ENCODE data around the gene APP.

DNA sequence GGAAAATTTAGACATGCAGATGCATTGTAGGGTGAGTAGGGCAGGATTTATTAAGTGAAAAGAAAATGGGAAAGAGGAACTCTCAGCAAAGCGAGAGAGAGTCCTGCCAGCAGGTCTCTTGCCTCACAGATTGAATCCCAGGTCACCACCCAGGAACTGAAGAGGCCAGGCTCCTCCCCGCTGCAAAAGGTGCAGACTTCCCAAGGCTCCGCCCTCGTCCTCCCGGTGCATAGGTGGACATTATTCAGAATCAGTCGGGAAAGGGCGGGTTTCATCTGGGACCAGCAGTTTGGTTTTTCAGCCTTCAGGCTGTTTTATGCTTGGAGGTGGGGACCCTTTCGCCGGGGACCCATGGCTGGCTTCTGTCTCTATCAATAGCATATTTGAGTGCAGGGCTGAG lies 41.6 kb upstream of the APP start:
- TF ChIP-seq CTCF (conservative IDR thresholded peaks at IDR 0.05; ENCODE audit: low read length) (no peak), EZH2phosphoT487 (IDR thresholded peaks at IDR 0.05; ENCODE audit: borderline replicate concordance, low read depth, low read length) (no peak)
